HG03432 (cell line): ENCODE measurements around the gene TAOK1.
"Not testable (repeated sequence)": the region's sequence is repeated elsewhere in the genome, so short reads cannot be mapped to it uniquely, and the experiment has no call there.

ENCODE experiments used
- ATAC-seq: cut with Tn5 transposase; IDR thresholded peaks from one replicate; pipeline ENCODE4 v1.9.1; 2021; ENCODE audit warnings: mild to moderate bottlenecking, moderate library complexity; ENCODE audit not compliant: unreplicated experiment

Gene TAOK1

GRCh38 chr17:29533976-29534375 lies 143.8 kb downstream of the TAOK1 start:
- no peak for ATAC-seq

GRCh38 chr17:29544066-29544465 lies 153.9 kb downstream of the TAOK1 start:
- ATAC-seq = no peak

GRCh38 chr17:29546085-29546484 lies 155.9 kb downstream of the TAOK1 start:
- no peak for ATAC-seq

- no peak for ATAC-seq
These were observed 156.7 kb downstream of the TAOK1 start for GRCh38 chr17:29546830-29547229.

GRCh38 chr17:29549177-29549923 lies 159.2 kb downstream of the TAOK1 start:
- no peak for ATAC-seq

- ATAC-seq = no peak
These were observed 165.7 kb downstream of the TAOK1 start for GRCh38 chr17:29555840-29556239.

- no peak for ATAC-seq
These were observed 167.0 kb downstream of the TAOK1 start for GRCh38 chr17:29557085-29557738.

- no peak for ATAC-seq
These were observed 167.6 kb downstream of the TAOK1 start for GRCh38 chr17:29557739-29558116.

GRCh38 chr17:29558139-29558538 lies 168.0 kb downstream of the TAOK1 start:
- ATAC-seq = not testable (repeated sequence)

- ATAC-seq = no peak
These were observed 169.5 kb downstream of the TAOK1 start for GRCh38 chr17:29559640-29560039.

GRCh38 chr17:29560316-29560715 lies 170.2 kb downstream of the TAOK1 start:
- no peak for ATAC-seq

- ATAC-seq = no peak
These were observed 171.7 kb downstream of the TAOK1 start for GRCh38 chr17:29561554-29562517.

GRCh38 chr17:29562615-29563014 lies 172.5 kb downstream of the TAOK1 start:
- no peak for ATAC-seq

GRCh38 chr17:29563816-29564215 lies 173.7 kb downstream of the TAOK1 start:
- no peak for ATAC-seq

GRCh38 chr17:29565643-29566472 lies 175.7 kb downstream of the TAOK1 start:
- ATAC-seq = peak; percentile 26

GRCh38 chr17:29566473-29567303 lies 176.5 kb downstream of the TAOK1 start, which contains the start of gene ABHD15:
ABHD15 (minus strand) TSS chr17:29567037; CDS start chr17:29566966, 71 bp downstream.
- ATAC-seq = peak; percentile 25

GRCh38 chr17:29567304-29567553 lies 177.1 kb downstream of the TAOK1 start:
- no peak for ATAC-seq

- ATAC-seq = peak; percentile 39
These were observed 177.6 kb downstream of the TAOK1 start for GRCh38 chr17:29567554-29568330.
